HG02571 (cell line): Measurements from ENCODE around the gene ANXA2.
A peak's percentile ranks its signal among the peaks of the same experiment; 100 is the strongest.
"Not testable (repeated sequence)": the region's sequence is repeated elsewhere in the genome, so short reads cannot be mapped to it uniquely, and the experiment has no call there.

Experiments
- ATAC-seq: cut with Tn5 transposase; IDR thresholded peaks from one replicate; pipeline ENCODE4 v1.9.1; 2021; ENCODE audit warnings: mild to moderate bottlenecking, moderate library complexity; ENCODE audit not compliant: unreplicated experiment

Gene ANXA2

DNA sequence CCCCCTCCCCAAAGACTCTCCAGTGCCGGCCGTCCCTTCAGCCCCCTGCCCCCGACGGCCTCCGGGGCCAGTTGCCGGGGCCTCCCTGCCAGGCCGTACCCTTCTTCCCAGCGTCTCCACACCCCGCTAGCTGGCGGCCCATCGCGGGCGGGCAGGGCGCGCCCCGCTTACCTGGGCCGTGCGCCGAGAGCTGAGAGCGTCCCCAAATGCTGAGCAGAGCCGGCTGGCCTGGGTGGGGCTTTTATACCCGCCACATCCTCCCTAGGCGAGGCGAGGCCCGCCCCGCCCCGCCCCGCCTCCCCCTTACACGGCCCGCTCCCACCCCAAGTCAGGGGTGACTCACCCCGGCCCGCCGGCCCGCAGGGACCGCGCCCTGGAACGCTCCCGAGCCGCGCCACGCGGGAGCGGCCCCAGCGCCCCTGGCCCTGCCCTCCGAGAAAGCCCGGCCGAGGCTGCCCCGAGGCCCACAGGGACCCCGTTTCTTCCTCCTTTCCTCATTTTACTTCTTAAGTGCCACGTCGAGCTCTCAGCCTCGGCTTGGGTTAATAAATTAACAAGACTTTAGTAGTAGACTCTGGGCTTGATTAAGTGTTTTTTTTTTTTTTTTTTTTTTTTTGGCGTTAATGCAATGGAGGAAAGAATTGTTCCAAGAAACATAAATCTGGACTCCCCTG lies at the start of gene ANXA2:
Gene ANXA2 (minus strand): TSS at position 215 of the 674 bp plus-strand sequence. CDS start 11,911 bp downstream, outside the sequence.
- ATAC-seq = peak; percentile 69

DNA sequence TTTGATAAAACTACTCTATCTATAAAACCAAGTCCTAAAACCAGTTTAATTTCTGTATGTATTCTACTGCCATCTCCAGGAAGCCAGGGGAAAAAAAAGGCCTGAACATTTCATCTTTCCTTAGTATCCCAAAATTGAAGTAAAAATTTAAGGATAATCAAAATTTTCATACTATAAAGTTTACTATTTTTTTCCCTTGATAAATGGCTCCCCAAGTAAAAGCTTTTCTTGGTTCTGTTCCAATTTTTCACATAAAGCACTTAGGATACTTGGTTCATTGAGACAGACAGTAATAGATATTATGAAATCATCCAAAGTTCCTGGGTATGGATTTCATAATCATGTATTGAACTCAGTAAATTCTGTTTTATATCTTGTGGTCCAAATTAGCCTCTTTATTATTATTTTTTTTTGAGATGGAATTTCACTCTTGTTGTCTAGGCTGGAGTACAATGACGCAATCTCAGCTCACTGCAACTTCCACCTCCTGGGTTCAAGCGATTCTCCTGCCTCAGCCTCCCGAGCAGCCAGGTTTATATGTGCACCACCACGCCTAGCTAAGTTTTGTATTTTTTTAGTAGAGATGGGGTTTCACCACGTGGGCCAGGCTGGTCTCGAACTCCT lies 46.6 kb upstream of the ANXA2 start:
- no peak for ATAC-seq

GRCh38 chr15:60442763-60443162 lies 45.0 kb upstream of the ANXA2 start:
- no peak for ATAC-seq

DNA sequence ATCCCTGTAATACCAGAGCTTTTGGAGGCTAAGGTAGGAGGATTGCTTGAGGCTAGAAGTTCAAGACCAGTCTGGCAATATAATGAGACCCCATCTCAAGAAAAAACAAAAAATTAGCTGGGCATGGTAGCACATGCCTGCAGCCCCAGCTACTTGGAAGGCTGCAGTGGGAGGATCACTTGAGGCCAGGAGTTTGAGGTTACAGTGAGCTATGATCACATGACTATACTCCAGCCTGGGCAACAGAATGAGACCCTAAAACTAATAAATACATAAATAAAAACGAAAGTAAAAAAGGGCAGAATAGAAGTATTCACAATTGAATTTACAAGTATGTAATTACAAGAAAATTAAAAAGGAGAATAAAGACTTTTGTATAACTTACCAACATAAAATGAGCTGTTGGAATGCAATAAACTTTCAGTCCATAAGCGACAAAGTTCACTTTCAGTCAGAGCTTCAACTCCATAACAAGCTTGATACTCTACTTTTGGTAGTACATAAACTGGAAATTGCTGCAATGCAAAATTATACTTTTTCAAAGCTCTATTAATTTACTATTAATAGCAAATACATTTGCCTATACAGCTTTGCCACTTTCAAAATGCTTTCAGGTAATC lies 44.4 kb upstream of the ANXA2 start:
- no peak for ATAC-seq

- no peak for ATAC-seq
Observed at GRCh38 chr15:60441331-60441730, 43.5 kb upstream of the ANXA2 start.

GRCh38 chr15:60438646-60439045 lies 40.9 kb upstream of the ANXA2 start:
- no peak for ATAC-seq

DNA sequence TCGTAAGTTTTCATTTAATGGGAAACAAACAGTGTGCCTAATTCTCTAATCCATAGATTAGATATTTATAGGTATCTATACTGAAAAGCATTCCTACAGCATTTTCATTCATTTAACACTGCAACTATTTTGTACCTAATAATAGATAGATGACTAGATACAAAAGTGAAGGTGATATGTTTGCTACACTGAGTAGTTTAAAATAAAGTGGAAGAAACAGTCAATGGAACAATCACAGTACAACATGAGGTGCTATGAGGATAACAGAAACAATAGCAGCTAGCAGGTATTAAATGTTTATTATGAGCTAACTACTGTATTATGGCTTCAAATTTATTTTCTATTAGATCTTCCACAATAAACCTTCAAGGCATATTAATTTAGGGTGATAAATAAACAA lies 31.1 kb upstream of the ANXA2 start:
- ATAC-seq = no peak

DNA sequence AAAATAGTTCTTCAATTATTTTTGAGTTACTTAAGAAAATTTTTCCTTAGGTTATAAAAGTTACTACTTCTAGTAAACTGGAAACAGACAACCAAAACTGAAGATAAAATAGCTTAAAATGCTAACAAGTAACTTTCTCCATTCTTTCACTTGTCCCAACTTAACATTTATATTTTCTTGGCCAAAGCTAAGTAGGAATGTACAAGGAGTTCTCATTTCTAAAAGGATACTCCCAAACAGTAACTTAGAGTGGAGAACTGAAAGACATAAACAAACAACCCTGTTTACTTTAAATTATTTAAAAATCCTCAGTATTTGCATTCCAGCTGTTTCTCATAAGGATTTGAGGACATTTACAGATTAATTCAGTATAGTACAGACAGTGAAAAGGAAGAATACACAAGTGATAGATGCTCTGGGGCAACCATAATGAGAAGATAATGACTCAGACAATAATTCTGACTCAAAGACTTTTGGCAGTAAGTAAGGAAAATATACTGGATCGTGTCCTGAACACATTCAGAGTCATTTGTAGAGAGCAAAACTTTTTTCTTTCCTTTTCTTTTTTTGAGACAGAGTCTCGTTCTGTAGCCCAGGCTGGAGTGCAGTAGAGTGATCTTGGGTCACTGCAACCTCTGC lies 29.2 kb upstream of the ANXA2 start:
- ATAC-seq = no peak

DNA sequence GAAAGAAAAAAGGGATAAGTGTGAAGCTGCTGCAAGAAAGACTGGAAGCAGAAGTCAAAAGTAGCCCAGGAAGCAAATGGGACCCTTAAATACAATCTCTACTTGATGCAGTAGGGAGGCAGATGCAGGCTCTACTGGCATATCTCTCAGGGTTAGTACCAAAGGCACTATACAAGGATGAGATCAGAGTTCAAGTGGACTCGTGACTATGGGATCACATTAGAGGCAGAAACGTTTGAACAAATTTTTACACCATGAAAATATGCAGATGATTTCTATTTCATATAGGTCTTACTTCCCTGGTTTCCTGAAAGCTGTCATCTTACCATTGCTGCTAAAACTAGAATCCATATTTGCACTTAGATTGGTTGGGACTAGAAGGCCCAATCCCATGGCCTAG lies 27.7 kb upstream of the ANXA2 start:
- no peak for ATAC-seq

DNA sequence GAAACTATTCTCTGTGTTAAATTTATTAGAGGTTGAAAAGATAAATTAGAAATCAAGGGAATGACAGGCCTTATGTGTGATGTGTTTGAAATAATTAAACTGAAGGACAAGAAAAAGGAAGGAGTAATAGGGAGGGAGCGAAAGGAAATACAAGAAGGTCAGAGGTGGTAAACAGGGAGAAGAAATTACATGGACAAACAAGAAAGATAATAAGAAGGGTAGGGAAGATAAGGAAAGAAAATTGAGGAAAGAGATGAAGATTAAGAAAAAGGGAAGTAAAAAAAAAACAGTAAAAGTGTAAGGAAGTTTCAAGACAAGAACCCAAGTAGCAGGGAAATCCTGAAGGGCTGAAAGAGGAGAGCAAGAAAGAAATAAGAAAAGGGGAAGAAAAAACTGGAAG lies 26.2 kb upstream of the ANXA2 start:
- ATAC-seq = no peak

- no peak for ATAC-seq
Observed at GRCh38 chr15:60423537-60423936, 25.8 kb upstream of the ANXA2 start.

- ATAC-seq = no peak
Observed at GRCh38 chr15:60421544-60421943, 23.8 kb upstream of the ANXA2 start.

DNA sequence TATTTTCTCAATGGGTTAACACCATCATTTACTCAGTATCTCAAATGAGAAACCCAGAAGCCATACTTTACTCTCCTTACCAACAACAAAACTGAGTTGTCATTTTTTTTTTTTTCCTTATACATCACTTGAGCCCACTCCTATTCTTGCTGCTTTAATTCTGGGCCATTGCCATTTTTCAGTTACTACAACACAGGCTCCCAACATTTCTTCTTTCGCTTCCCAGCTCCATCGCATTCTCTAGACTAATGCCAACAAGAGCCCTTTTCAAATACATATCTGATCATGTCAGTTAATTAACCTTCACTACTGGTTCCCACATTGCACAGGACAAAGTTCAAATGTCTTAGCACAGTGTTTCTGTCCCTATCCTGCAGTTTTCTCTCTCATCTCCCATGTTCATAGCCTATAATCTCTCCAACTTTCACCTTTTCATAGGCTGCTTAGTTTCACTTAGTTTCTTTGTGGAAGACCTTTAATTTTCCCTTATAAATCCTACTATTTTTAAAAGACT lies 22.5 kb upstream of the ANXA2 start:
- no peak for ATAC-seq

DNA sequence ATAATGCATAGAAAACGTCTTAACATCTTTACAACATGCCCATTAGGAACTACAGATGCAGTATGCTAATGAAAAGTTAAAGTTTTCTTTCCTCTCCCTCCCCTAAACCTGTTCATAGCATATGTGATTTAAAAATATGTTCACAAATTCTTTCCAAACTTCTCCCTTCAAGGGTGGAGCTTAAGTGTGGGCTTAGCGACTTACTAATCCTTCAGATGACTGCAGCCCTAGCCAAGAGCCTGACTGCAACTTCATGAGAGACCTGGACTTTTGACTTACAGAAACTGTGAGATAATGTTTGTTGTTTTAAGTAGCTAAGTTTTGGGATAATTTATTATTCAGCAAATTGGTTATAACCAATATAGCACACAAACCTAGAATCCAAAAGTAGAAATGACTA lies 22.0 kb upstream of the ANXA2 start:
- no peak for ATAC-seq

DNA sequence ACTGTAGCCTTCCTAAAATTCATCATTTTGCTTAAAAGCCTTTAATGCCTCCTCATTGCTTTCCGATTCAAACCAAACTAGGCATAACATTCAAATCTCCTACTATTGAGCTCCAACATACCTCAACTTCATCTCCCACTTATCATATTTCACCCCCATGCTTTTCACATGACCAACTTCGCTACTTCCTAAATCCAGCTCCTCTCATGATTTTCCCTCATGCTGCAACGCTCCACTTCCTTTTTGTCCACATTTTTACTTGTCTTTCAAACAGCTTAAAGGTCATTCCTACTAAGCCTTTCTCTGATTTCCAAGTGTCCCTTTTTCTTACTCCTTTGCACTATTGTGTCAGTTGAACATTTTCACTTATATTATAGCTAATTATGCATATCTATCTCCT lies 20.3 kb upstream of the ANXA2 start:
- no peak for ATAC-seq

GRCh38 chr15:60417112-60417511 lies 19.3 kb upstream of the ANXA2 start:
- no peak for ATAC-seq

DNA sequence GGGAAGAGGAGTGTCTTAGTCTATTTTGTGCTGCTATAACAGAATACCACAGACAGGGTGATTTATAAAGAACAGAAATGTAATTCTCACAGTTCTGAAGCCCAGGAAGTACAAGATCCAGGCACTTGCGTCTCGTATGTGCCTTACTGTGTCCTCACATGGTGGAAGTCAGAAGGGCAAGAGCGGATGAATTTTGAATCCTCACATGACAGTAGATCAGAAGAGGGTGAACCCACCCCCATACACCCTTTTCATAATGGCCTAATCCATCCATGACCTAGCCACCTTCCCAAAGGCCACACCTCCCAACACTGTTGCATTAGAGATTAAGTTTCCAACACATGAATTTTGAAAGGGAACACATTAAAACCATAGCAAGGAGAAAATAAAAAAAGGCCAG lies 18.7 kb upstream of the ANXA2 start:
- ATAC-seq = no peak

- no peak for ATAC-seq
Observed at GRCh38 chr15:60414016-60414682, 16.4 kb upstream of the ANXA2 start.

GRCh38 chr15:60413231-60413824 lies 15.5 kb upstream of the ANXA2 start:
- ATAC-seq = no peak

GRCh38 chr15:60412807-60413206 lies 15.0 kb upstream of the ANXA2 start:
- not testable (repeated sequence) for ATAC-seq
